Astrocyte of the spinal cord (primary cell): ENCODE results near the gene A3GALT2.

Experiments used
- DNase-seq: peaks from one replicate; pipeline ENCODE4 v3.0.0; 2011; ENCODE audit warnings: low read depth, low spot score
- H3K4me3 ChIP-seq: 2 replicates; pipeline ENCODE4 v1.5.1; 2011; ENCODE audit warnings: low read depth, mild to moderate bottlenecking, low read length, moderate library complexity
- CTCF ChIP-seq: IDR thresholded peaks from 2 replicates; pipeline ENCODE4 v1.5.1; 2012; ENCODE audit warnings: low read depth, mild to moderate bottlenecking, low read length, inconsistent platforms
- in situ Hi-C: cut with HindIII; loops from 2 replicates; pipeline ENCODE4 v1.10.0; 2017; ENCODE audit warnings: low sequenced_read_pairs

Gene A3GALT2

DNA sequence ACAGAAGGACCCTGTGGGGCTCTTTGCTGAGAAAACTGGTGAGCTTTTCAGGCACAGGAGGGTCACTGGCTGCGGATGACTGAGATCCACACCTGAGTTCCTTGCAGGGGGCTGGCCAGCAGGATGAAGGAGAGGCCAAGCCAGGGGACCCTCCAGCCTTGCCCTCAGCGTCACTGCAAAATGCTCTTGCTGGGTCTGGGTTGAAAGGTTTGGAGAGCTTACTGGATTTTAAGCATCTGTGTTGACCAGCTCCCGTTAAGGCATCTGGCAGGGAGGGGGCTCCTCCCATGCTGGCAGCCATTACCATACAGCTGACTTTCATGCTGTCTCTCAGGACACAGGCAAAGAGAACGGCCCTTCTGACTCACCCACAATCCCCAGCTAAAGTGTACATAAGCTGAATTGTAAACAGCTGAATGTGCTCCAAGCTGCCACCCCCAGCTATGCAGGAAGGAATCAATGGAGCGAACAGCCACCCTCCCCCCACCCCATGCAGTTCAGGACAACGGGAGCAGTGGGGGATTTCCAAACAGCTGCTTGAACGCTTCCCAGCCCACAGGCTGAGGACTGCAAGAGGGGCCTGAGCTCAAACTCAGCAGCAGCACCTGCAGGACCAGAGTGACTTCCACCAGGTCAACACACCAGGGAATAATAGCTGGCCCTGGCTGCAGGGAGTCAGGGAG lies 21.3 kb upstream of the A3GALT2 start:
- no peak overlapping the region for H3K4me3 ChIP-seq
- in situ Hi-C loops, result no loop called here
- TF ChIP-seq CTCF, result no peak
- peak; percentile 98 for DNase-seq

- no peak for DNase-seq
- in situ Hi-C loops, result no loop called here
- H3K4me3 ChIP-seq, result no peak overlapping the region
- TF ChIP-seq CTCF, result no peak
Measured at GRCh38 chr1:33341190-33341589, 20.3 kb upstream of the A3GALT2 start.

GRCh38 chr1:33339413-33339812 lies 18.5 kb upstream of the A3GALT2 start:
- DNase-seq, result no peak
- in situ Hi-C loops, result no loop called here
- TF ChIP-seq CTCF, result peak; percentile 28
- no peak overlapping the region for H3K4me3 ChIP-seq

DNA sequence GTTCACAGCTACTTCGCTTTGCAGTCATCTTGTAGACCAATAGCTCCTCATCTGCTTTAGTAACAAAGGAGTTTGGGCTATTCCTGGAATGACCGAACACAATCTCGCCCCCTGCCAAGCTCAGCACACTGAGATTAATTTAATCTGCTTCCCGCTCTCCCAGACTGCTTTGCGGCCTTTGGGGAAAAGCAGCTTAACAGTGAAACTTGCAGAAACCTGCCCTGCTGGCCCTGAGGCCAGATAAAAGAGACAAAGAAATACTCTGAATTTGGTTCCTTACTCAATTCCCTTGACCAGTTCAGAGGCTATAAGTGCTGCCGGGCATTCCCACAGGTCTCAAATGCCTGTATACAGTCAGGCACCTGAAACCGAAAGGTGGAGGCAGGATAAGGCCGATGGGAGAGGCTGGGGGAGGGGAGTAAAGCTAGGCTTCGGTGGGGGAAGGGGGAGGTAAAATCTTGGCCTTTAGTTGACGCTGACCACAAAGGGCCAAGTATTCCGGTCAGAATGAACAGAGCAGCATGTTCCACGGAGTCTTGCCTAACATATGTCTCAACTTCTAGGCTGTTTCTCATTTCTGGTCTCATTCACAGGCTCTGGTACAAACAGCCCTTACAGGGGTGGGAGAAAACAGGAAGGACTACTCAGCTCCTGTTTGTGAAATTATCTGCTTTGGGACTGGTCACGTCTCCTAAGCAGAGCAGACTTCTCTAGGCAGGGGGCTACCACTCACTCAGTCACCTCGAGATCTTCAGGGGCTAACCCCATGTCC lies 17.7 kb upstream of the A3GALT2 start:
- no peak for TF ChIP-seq CTCF
- DNase-seq, result peak; percentile 75
- in situ Hi-C loops, result no loop called here
- H3K4me3 ChIP-seq, result no peak overlapping the region

DNA sequence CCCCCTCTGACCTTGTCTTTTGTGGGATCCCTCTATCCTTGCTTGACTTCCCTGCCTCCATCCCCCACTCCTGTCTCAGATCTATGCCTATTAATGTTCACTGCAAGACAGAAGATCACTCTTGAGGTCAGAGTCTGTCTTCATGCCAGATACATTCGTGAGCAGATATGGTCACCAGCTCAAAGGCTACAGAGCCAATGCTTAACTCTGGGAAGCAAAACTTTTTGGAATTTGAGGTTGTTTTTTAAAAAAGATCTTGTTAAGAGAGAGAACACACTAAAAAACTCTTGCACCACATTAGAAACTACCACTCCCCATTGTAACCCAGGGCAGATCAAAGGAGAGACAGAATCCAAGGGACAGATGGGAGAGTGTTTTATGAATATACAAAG lies 17.1 kb upstream of the A3GALT2 start:
- in situ Hi-C loops, result no loop called here
- no peak overlapping the region for H3K4me3 ChIP-seq
- no peak for TF ChIP-seq CTCF
- peak; percentile 54 for DNase-seq

DNA sequence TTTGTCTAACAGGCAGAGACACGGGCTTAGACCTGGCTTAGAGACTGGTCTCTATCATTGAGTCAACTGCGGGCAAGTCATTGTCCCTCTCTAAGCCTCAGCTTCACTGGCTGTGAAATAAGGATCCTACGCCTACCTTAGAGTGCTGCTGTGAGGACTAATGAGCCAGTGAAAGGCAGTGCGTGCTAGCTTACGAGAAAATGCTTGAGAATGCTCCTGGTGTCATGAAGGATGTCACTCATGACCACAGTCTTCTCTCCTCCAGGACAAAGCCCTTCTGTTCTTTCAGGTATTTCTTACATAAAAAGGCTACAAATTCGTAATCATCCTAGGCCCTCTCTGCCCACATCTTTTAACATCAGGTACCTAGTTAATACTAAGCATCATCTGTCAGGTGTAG lies 16.5 kb upstream of the A3GALT2 start:
- H3K4me3 ChIP-seq, result no peak overlapping the region
- no peak for DNase-seq
- TF ChIP-seq CTCF, result no peak
- in situ Hi-C loops, result no loop called here
